ENCODE results near the gene M6PR.

M6PR gene

GRCh38 chr12:8949342-8950220 is at the start of gene M6PR:
M6PR (minus strand) TSS chr12:8949645; CDS start chr12:8946404, 3,241 bp downstream.
- DNase-seq: peak; percentile 74 to 86 (median 82)

GRCh38 chr12:8996682-8997405 is 47.4 kb upstream of the M6PR start:
- DNase-seq: no peak

GRCh38 chr12:8995021-8995775 is 45.8 kb upstream of the M6PR start:
- DNase-seq: no peak

GRCh38 chr12:8993827-8994226 is 44.4 kb upstream of the M6PR start:
- no peak for DNase-seq

GRCh38 chr12:8991371-8992345 is 42.2 kb upstream of the M6PR start:
- no peak for DNase-seq

GRCh38 chr12:8989413-8989812 is 40.0 kb upstream of the M6PR start, which contains the start of gene KLRG1:
KLRG1 (plus strand) TSS chr12:8989546; CDS start chr12:8989636, 90 bp downstream.
- DNase-seq: no peak

- no peak for DNase-seq
Observed at GRCh38 chr12:8987685-8988084, 38.2 kb upstream of the M6PR start.

- DNase-seq: no peak
Observed at GRCh38 chr12:8987163-8987562, 37.7 kb upstream of the M6PR start.

GRCh38 chr12:8985213-8985754 is 35.8 kb upstream of the M6PR start:
- DNase-seq: no peak

- DNase-seq: no peak
Observed at GRCh38 chr12:8980137-8980536, 30.7 kb upstream of the M6PR start.

- no peak for DNase-seq
Observed at GRCh38 chr12:8970432-8970831, 21.0 kb upstream of the M6PR start.

GRCh38 chr12:8969861-8970411 is 20.5 kb upstream of the M6PR start:
- no peak for DNase-seq

- DNase-seq: no peak
Observed at GRCh38 chr12:8968761-8969160, 19.3 kb upstream of the M6PR start.

- no peak for DNase-seq
Observed at GRCh38 chr12:8960176-8960575, 10.7 kb upstream of the M6PR start.

- DNase-seq: no peak
Observed at GRCh38 chr12:8958066-8958465, 8.6 kb upstream of the M6PR start.

GRCh38 chr12:8957561-8957960 is 8.1 kb upstream of the M6PR start:
- no peak for DNase-seq

- no peak for DNase-seq
Observed at GRCh38 chr12:8956772-8957171, 7.3 kb upstream of the M6PR start.

- no peak for DNase-seq
Observed at GRCh38 chr12:8956073-8956472, 6.6 kb upstream of the M6PR start.

- DNase-seq: peak in 1 of 4 experiments; percentile 2
Observed at GRCh38 chr12:8953773-8954402, 4.4 kb upstream of the M6PR start.

- no peak for DNase-seq
Observed at GRCh38 chr12:8951744-8952143, 2.3 kb upstream of the M6PR start.
